T-helper 2 cell treated with Interferon-gamma antibody and Interleukin-4, amounts not matched to agents 100 ng/mL and 5 ng/mL, for 36 hours (primary cell): ENCODE measurements around the gene ANP32E. TPM values are rescaled to one million over a fixed set of nuclear protein-coding genes. Genes with fewer than 3 reads are reported as not detected.

Experiments
- intact Hi-C: fragments of 100-400 bp; cut with micrococcal nuclease; formaldehyde crosslinking; loops from one replicate; pipeline ENCODE4 v1.15.1; 2023
- total RNA-seq: library from RNA; stranded (reverse); gene quantifications from 2 replicates; pipeline ENCODE4 v1.2.3, GENCODE V29; 2022

ANP32E gene
- total RNA-seq, 1 donor from 2014 or later, result 171 TPM

GRCh38 chr1:150176593-150176992 is 59.3 kb downstream of the ANP32E start:
- intact Hi-C loops, result no loop called here

- intact Hi-C loops, result no loop called here
These were observed 62.7 kb downstream of the ANP32E start for GRCh38 chr1:150173141-150173585.

- intact Hi-C loops, result no loop called here
These were observed 64.1 kb downstream of the ANP32E start for GRCh38 chr1:150171801-150172200.

DNA sequence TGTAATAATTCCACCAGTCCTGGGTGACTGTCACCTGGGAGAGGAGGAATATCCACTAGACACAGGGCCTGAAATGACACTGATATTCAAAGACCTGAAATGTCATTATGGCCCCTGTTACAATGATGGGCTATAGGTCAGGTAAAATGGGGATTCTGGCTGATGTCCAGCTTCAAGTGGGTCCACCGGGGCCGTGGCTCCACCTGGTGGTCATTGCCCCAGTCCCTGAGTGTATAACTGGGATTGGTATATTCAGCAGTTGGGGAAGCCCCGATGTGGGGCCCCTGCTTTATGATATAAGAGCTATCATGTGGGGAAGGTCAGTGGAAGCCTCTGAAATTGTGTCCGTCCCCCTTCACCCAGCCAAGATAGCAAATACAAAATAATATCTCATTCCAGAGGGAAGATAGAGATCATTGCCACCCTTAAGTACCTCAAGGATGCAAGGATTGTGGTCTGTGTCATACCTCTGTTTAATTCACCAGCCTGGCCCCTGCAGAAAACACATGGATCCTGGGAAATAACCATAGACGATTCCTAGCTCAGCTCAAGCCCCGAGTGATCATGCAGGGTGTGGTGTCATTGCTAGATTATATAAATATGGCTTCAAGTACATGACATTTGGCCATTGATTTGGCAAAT is 66.8 kb downstream of the ANP32E start:
- intact Hi-C loops, result loop anchor here (5.0 kb wide), 1 partner anchor 207 kb away; no protein-coding TSS in a partner anchor

Other genes starting within 250 kb of the ANP32E start
- 9.0 and 11.9 TPM in 2 replicates for gene OTUD7B, start 225.4 kb downstream of the ANP32E start, total RNA-seq
- 29.6 and 32.7 TPM in 2 replicates for gene VPS45, start 168.3 kb downstream of the ANP32E start, total RNA-seq
- gene PLEKHO1, start 86.2 kb downstream of the ANP32E start, total RNA-seq, result 70.0 and 71.3 TPM in 2 replicates
- gene CA14, start 21.7 kb upstream of the ANP32E start, total RNA-seq, result not detected in 2 replicates
- 136 and 138 TPM in 2 replicates for gene APH1A, start 32.9 kb upstream of the ANP32E start, total RNA-seq
- gene C1orf54, start 36.7 kb upstream of the ANP32E start, total RNA-seq, result 1.1 and 1.5 TPM in 2 replicates
- gene CIART, start 46.4 kb upstream of the ANP32E start, total RNA-seq, result 1.3 and 1.5 TPM in 2 replicates
- 61.8 and 67.2 TPM in 2 replicates for gene MRPS21, start 57.7 kb upstream of the ANP32E start, total RNA-seq
- 91.8 TPM in 2 replicates for gene PRPF3, start 85.4 kb upstream of the ANP32E start, total RNA-seq
- gene RPRD2, start 128.0 kb upstream of the ANP32E start, total RNA-seq, result 33.2 and 33.6 TPM in 2 replicates